Measurements from ENCODE around the gene TNFSF12.
"Not testable (repeated sequence)": the region's sequence is repeated elsewhere in the genome, so short reads cannot be mapped to it uniquely, and the experiment has no call there.

Gene TNFSF12

GRCh38 chr17:7583253-7584109 lies 34.6 kb downstream of the TNFSF12 start, which contains the start of gene MPDU1:
Gene MPDU1, plus strand, starts transcription at chr17:7583852. Its CDS starts 11 bp downstream, at chr17:7583863.
- in situ Hi-C loops (cut with HindIII; ENCODE audit: low sequenced_read_pairs) = no loop called here

GRCh38 chr17:7586673-7587419 lies 38.0 kb downstream of the TNFSF12 start:
- in situ Hi-C loops (cut with HindIII; ENCODE audit: low sequenced_read_pairs) = no loop called here

GRCh38 chr17:7587420-7588151 lies 38.7 kb downstream of the TNFSF12 start:
- in situ Hi-C loops (cut with HindIII; ENCODE audit: low sequenced_read_pairs) = no loop called here

GRCh38 chr17:7588553-7589203 lies 39.8 kb downstream of the TNFSF12 start:
- in situ Hi-C loops (cut with HindIII; ENCODE audit: low sequenced_read_pairs) = no loop called here

- in situ Hi-C loops (cut with HindIII; ENCODE audit: low sequenced_read_pairs) = no loop called here
These were observed 40.5 kb downstream of the TNFSF12 start for GRCh38 chr17:7589204-7589868.

- in situ Hi-C loops (cut with HindIII; ENCODE audit: low sequenced_read_pairs) = no loop called here
These were observed 41.2 kb downstream of the TNFSF12 start, which contains the start of gene SOX15 for GRCh38 chr17:7589891-7590691. Gene SOX15, minus strand, starts transcription at chr17:7590094. Its CDS starts 418 bp downstream, at chr17:7589676.

GRCh38 chr17:7590743-7591142 lies 41.9 kb downstream of the TNFSF12 start:
- in situ Hi-C loops (cut with HindIII; ENCODE audit: low sequenced_read_pairs) = no loop called here

GRCh38 chr17:7591596-7591995 lies 42.7 kb downstream of the TNFSF12 start:
- in situ Hi-C loops (cut with HindIII; ENCODE audit: low sequenced_read_pairs) = no loop called here

GRCh38 chr17:7592422-7593021 lies 43.7 kb downstream of the TNFSF12 start:
- in situ Hi-C loops (cut with HindIII; ENCODE audit: low sequenced_read_pairs) = no loop called here

- in situ Hi-C loops (cut with HindIII; ENCODE audit: low sequenced_read_pairs) = no loop called here
These were observed 44.4 kb downstream of the TNFSF12 start for GRCh38 chr17:7593296-7593695.

GRCh38 chr17:7597561-7597960 lies 48.7 kb downstream of the TNFSF12 start:
- in situ Hi-C loops (cut with HindIII; ENCODE audit: low sequenced_read_pairs) = not testable (repeated sequence)

- in situ Hi-C loops (cut with HindIII; ENCODE audit: low sequenced_read_pairs) = no loop called here
These were observed 57.4 kb downstream of the TNFSF12 start for GRCh38 chr17:7606280-7606679.
